SJSA1 (cell line): ENCODE measurements around the gene GPI. TPM values are rescaled to one million over a fixed set of nuclear protein-coding genes. Genes with fewer than 3 reads are reported as not detected.

Experiments used
- DNase-seq, 2 experiments: peaks; one replicate each; pipeline ENCODE4 v3.0.0-alpha.2; 2015 to 2020; ENCODE audit warnings: low spot score in 2 of 2, low read depth in 1 of 2
- H3K27ac ChIP-seq: fragments of 250-450 bp; sonication (Bioruptor Pico); 2 replicates; pipeline ENCODE4 v1.5.1; 2020; ENCODE audit warnings: mild to moderate bottlenecking, moderate library complexity
- H3K27me3 ChIP-seq: fragments of 250-450 bp; sonication (Bioruptor Pico); replicated peaks from 2 replicates; pipeline ENCODE4 v1.5.1; 2020; ENCODE audit warnings: mild to moderate bottlenecking, moderate library complexity
- H3K36me3 ChIP-seq: fragments of 250-450 bp; sonication (Bioruptor Pico); 2 replicates; pipeline ENCODE4 v1.5.1; 2020; ENCODE audit warnings: mild to moderate bottlenecking
- H3K4me1 ChIP-seq: fragments of 250-450 bp; sonication (Bioruptor Pico); replicated peaks from 2 replicates; pipeline ENCODE4 v1.6.1; 2021; ENCODE audit warnings: mild to moderate bottlenecking
- H3K4me3 ChIP-seq: fragments of 250-450 bp; sonication (Bioruptor Pico); 2 replicates; pipeline ENCODE4 v1.5.1; 2020; ENCODE audit warnings: mild to moderate bottlenecking
- H3K9me3 ChIP-seq: fragments of 250-450 bp; sonication (Bioruptor Pico); replicated peaks from 2 replicates; pipeline ENCODE4 v1.5.1; 2020; ENCODE audit warnings: mild to moderate bottlenecking
- total RNA-seq: library from RNA; depleted of rRNA; stranded (reverse); fragments of >200 nt; shearing (Covaris generic); gene quantifications from 2 replicates; pipeline ENCODE4 v1.2.3, GENCODE V29; 2014; rRNA removed

The GPI gene
- 64.0 and 88.8 TPM in 2 replicates for total RNA-seq

DNA sequence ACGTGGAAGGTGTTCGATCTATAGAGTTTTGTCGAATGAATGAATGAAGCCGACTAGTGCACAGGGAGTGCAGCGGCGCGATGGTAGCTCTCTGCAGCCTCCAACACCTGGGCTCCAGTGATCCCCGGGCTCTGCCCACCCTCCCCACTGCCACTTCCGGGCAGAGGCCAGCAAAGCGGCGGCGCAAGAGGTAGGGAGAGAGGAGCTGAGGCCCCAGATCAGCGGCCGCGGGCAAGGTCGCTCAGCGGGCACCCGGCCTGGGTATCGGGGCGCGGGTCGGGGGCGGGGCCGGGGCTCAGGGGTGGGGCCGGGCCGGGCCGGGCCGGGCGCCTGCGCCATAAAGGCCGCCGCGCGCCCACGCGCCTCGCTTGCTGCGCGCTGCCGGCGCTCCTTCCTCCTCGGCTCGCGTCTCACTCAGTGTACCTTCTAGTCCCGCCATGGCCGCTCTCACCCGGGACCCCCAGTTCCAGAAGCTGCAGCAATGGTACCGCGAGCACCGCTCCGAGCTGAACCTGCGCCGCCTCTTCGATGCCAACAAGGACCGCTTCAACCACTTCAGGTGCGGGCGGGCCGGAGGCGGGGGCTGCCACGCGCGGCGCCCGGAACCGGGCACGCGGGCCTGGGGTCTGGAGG, at the start of gene GPI:
Gene GPI (plus strand): TSS at position 367 of the 633 bp plus-strand sequence. CDS start 71 bp downstream, at position 438.
- Histone ChIP-seq H3K9me3 (0 out of 2 replicates have a peak, but pooled peaks cover 2% of the 10 kb centered on the region), H3K36me3 (peaks cover 38% of the 10 kb centered on the region), H3K4me1 (peaks cover 10% of the 10 kb centered on the region), H3K4me3 (peak within 1 kb of the TSS; percentile 80), H3K27ac (0 out of 2 replicates have a peak within 1 kb of the TSS, but pooled peaks have one; percentile 12), H3K27me3 (no peaks in the 10 kb centered on the region)
- DNase-seq, result peak in 1 of 2 experiments; percentile 30

DNA sequence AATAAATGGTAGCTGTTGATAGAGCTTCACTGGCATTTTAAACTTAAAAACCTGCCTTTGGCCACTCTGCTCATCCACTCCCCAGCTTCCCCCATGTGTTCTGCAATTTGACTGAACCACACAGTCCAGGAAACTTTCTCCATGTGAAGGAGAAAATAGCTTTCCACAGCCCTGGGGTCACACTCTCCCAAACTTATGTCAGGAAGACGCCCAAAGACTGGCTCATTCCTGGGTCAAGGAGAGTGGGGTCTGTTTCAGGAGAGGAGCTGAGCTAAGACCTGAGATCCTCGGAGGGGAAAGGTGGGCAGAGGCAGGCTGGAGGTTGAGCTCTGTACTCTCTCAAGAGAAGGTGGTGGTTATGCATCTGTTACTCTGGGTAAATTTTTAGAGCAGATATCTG, 48.7 kb upstream of the GPI start:
- H3K4me3 ChIP-seq, result no peak overlapping the region
- H3K4me1 ChIP-seq, result peaks cover 38% of the 10 kb centered on the region
- no peak overlapping the region for H3K27ac ChIP-seq
- peaks cover 30% of the 10 kb centered on the region for H3K36me3 ChIP-seq
- no peaks in the 10 kb centered on the region for H3K27me3 ChIP-seq
- H3K9me3 ChIP-seq, result no peaks in the 10 kb centered on the region; the same call in 1 of the 2 replicates
- no peak for DNase-seq

DNA sequence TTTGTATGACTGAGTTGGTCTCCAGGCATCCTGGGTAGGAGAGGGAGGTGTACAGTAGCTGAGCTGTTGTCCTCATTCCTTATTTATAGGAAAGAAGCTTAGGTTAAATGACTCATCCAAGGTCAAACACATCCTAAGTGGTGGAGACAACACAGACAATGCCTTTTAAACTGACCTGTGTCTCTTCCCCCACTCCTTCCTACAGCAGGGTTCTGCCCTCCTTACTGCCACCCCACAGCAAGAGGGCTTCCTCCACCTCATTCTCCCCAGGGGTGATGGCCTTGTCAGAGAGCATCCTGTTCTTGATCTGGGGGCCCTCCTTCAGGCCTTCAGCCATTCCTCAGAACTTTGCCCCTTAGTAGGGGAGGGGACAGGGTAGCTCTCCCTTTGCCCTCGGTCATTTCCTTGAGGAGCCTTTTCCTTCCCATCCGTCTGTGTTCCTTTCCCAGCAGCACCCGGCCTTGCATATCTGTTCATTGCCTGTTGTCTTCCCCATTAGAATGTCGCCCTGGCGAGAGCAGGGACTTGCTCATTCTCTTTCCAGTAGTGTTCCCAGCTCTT, 48.2 kb upstream of the GPI start:
- Histone ChIP-seq H3K9me3 (no peaks in the 10 kb centered on the region; the same call in 1 of the 2 replicates), H3K36me3 (peaks cover 33% of the 10 kb centered on the region), H3K27ac (no peak overlapping the region), H3K4me1 (peaks cover 38% of the 10 kb centered on the region), H3K27me3 (no peaks in the 10 kb centered on the region), H3K4me3 (no peak overlapping the region)
- DNase-seq, result peak in 1 of 2 experiments; percentile 16

DNA sequence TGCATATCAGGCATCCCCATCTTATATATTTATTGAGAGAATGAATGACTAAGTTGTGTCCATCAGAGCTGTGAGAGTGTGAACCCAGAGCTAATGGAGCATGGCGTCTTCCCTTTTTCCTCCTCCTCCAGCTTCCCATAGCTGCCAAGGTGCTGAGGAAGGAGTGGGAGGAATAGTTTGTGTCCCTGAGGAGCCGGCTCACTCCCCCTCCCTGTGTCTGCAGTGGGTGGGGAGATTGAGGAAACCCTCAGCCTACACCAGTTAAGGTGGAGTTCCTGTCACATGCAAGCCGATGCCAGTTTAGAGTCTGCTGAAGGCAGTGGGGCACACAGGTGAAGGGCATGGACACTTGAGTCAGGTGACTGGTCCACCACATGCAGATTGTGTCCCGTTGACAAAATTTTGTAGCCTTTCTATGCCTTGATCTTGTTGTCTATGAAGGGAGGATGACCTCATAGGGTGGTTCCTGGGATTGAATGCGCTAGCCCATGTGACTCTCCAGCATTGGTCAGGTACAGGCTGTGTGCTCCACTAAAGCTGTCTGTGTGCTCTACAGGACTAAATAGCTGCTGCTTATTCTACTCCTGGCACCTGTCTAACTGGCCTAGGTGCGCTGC, 47.6 kb upstream of the GPI start:
- Histone ChIP-seq H3K9me3 (no peaks in the 10 kb centered on the region; the same call in 1 of the 2 replicates), H3K4me3 (no peak overlapping the region), H3K27me3 (no peaks in the 10 kb centered on the region), H3K27ac (no peak overlapping the region), H3K36me3 (peaks cover 35% of the 10 kb centered on the region), H3K4me1 (peaks cover 38% of the 10 kb centered on the region)
- no peak for DNase-seq

DNA sequence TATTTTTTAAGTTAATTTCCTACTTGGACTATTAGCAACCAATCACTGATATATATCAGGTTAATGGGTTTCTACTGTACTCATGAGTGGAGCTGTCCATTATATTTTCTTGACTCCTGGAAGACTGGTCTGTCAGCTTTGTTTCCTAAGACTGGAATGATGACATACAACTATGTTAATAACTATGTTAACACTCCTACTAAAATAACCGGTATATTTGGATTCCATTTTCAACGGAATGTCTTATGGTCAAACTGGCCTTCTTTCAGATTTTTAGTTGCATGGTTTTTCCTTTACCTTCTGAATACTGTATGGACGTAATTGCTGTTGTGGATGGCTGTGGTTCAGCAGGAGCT, 45.8 kb upstream of the GPI start:
- Histone ChIP-seq H3K9me3 (no peaks in the 10 kb centered on the region; the same call in 1 of the 2 replicates), H3K36me3 (peaks cover 42% of the 10 kb centered on the region), H3K27ac (no peak overlapping the region), H3K4me1 (peaks cover 38% of the 10 kb centered on the region), H3K4me3 (no peak overlapping the region), H3K27me3 (no peaks in the 10 kb centered on the region)
- no peak for DNase-seq

DNA sequence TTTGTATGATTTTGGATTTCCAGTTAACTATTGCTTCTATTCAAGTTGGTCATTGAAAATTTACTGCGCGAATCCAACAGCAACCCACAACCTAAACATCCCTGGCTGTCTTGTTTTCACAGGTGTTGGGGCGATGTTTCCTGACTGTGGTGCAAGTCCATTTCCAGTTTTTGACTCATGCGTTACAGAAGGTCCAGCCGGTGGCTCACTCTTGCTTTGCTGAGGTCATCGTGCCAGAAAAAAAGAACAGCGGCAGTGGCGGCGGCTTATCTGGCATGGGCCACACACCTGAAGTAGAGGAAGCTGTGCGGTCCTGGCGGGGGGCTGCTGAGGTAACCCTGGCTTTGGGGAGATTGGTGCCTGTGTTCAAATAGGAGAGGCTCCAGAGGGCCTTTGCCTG, 45.2 kb upstream of the GPI start:
- no peaks in the 10 kb centered on the region; the same call in 1 of the 2 replicates for H3K9me3 ChIP-seq
- H3K36me3 ChIP-seq, result peaks cover 39% of the 10 kb centered on the region
- no peak overlapping the region for H3K27ac ChIP-seq
- no peaks in the 10 kb centered on the region for H3K27me3 ChIP-seq
- peaks cover 38% of the 10 kb centered on the region for H3K4me1 ChIP-seq
- H3K4me3 ChIP-seq, result no peak overlapping the region
- no peak for DNase-seq

DNA sequence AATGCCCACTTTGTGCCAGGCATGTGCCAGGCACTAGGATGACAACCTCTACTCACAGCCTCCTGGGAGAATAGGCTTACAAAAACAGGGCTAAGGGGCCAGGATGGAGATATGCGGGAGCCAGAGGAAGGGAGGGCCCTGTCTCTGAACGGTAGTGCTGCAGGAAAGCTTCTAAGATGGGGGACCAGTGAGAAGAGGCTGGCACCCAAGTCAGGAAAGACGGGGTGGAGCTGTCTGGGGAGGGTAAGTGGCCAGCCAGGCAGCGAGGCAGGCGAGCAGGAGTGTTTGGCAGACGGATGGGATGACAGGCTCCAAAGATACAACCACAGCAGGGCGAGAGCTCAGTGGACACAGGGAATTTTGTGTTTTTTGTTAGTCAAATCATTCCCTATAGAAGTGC, 44.7 kb upstream of the GPI start:
- no peak for DNase-seq
- Histone ChIP-seq H3K27me3 (no peaks in the 10 kb centered on the region), H3K36me3 (peaks cover 40% of the 10 kb centered on the region), H3K4me1 (peaks cover 38% of the 10 kb centered on the region), H3K27ac (no peak overlapping the region), H3K9me3 (no peaks in the 10 kb centered on the region; the same call in 1 of the 2 replicates), H3K4me3 (no peak overlapping the region)

DNA sequence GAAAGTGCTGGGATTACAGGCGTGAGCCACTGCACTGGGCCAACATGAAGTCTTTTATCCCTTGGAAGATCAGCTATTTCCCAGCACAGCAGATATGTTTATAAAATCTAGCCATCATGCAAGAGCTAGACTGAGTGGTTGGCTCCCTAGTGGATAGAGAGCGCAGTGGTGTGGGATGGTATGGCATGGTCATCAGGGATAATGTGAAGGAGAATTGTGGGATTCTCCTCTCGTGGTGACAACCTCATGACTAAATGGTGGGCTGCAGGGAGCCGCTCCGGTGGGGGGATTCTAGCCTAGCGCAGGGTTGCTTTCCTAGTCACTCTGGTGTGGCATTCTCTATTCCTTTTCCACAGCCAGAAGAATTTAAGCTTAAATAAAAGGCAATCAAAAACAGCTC, 43.3 kb upstream of the GPI start:
- no peaks in the 10 kb centered on the region for H3K9me3 ChIP-seq
- peaks cover 44% of the 10 kb centered on the region for H3K36me3 ChIP-seq
- no peak for DNase-seq
- H3K27me3 ChIP-seq, result no peaks in the 10 kb centered on the region
- no peak overlapping the region for H3K27ac ChIP-seq
- H3K4me1 ChIP-seq, result peaks cover 36% of the 10 kb centered on the region
- no peak overlapping the region for H3K4me3 ChIP-seq

DNA sequence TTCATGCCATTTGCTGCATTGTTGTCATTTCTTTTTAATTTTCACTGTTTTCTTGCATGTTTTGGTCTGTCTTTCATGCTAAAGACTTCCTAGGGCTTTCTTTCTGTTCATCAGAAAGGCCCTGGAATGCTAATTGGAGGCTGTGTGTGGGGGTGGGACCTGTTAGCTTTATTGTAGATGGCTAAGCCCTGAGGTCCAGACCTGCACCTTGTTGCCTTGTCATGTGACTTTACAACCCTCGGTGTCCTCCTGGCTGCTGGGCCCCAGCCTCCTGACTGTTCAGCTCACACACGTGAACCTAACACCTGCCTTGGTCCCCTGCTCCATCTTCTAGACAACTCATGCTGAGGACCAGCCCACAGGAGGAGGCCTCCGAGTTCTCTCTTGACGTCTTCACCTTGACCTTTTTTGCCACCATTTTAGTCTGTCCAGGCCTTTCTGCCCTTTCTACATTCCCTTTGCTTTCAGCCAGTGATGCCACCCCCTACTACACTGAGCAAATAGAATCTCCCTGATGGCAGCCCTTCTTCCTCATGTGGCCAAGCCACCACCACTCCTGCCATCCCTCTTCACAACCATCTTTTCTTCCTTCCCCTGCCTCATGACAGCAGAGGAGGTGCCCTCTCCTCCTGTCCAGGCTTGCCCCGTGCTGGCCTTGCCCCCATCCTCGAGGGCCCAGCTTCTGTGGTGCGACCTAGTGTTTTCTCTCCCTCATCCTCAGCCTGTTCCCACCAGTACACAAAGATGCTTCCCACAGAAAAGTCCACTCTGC, 41.4 kb upstream of the GPI start:
- Histone ChIP-seq H3K4me1 (peaks cover 17% of the 10 kb centered on the region), H3K27ac (no peak overlapping the region), H3K36me3 (peaks cover 56% of the 10 kb centered on the region), H3K4me3 (no peak overlapping the region), H3K27me3 (no peaks in the 10 kb centered on the region), H3K9me3 (no peaks in the 10 kb centered on the region)
- no peak for DNase-seq

DNA sequence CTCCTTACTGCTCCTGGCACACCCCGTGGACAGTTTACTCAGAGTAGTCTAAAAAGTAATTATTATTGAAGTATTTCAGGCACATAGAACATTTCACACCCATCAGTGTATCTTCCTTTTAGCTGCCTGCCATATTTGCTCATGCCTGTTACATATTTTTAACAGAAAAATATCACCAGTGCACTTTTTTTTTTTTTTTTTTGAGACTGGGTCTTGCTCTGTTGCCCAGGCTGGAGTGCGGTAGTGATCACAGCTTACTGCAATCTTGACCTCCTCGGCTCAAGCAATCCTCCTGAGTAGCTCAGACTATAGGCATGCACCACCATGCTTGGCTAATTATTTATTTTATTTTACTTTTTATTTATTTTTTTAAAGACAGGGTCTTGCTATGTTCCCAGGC, 40.7 kb upstream of the GPI start:
- H3K36me3 ChIP-seq, result peaks cover 62% of the 10 kb centered on the region
- no peak overlapping the region for H3K27ac ChIP-seq
- H3K9me3 ChIP-seq, result no peaks in the 10 kb centered on the region
- no peak for DNase-seq
- no peaks in the 10 kb centered on the region for H3K27me3 ChIP-seq
- H3K4me1 ChIP-seq, result peaks cover 14% of the 10 kb centered on the region
- H3K4me3 ChIP-seq, result no peak overlapping the region

DNA sequence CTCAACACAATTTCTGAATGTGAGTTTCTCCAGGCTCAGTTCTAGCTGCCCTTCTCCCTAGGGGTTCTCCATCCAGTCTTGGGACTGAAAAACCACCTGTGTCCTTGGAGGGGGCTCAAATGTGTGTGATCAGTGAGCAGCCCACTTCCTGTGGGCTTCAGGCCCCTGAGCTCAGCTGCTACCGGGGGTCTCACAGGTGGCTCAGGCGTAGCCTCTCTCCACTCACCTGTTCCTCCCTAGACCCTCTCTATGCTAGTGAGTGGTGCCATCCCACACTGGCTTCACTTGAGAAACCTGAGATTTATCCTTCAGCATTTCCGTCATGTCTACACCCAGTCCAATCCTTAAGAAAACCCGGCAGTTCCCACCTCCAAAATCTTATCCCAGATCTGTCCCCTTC, 39.8 kb upstream of the GPI start:
- Histone ChIP-seq H3K4me1 (0 out of 2 replicates have a peak, but pooled peaks cover 6% of the 10 kb centered on the region), H3K27ac (no peak overlapping the region), H3K27me3 (no peaks in the 10 kb centered on the region), H3K4me3 (no peak overlapping the region), H3K9me3 (no peaks in the 10 kb centered on the region), H3K36me3 (peaks cover 62% of the 10 kb centered on the region)
- DNase-seq, result no peak

DNA sequence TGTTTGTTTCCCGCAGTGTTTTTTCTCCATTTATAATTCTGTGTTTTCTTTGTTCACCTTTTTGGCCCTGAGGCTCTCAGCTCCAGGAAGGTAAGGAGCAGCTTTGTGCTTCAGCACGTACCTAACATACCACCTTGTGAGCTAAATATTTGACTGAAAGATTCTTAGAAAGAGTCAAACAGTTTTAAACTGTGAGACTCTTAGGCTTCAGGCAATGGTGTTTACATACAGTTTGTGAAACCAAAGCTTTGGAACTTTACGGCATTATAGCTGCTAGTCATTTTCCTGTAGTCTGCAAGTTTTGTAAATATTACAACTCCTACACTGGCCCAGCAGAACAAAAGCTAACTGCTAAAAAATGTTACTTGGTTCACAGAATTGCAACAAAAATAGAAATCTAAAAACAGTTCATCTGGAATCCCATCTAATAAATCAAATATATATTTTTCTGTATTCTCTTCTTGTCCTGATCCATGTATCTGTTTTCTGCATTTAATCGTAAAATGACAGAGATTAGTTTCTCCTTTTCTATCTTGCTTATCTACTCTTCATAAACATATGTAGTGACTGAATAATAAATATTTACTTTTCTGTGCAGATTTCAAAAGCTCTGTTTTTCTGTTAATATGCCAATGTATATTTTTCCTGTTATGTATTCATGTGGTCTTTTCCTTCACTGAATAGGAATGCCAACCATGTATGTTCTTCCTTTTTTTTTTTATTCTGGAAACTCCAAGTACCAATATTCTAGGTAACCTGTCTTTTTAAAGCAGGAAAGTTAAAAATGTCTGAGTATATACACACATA, 38.8 kb upstream of the GPI start:
- H3K27ac ChIP-seq, result no peak overlapping the region

DNA sequence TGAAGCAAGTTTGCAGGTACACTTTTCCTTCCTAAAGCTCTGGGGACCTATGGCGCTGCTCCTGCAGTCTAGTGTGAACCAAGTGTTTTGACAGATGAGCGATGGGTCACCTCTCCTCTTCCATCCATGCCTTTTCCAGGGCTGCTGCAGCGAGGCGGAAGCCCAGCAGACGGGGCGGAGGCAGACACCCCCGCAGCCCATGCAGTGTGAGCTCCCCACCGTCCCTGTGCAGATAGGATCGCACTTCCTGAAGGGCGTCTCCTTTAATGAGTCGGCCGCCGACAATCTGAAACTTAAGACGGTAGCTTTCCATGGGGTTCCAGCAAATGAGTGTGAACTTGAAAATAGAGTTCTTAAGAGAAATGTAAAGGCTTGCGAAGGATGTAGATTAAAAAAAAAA, 37.1 kb upstream of the GPI start:
- H3K4me3 ChIP-seq, result no peak overlapping the region
- H3K27ac ChIP-seq, result no peak overlapping the region
- H3K9me3 ChIP-seq, result no peaks in the 10 kb centered on the region
- 0 out of 2 replicates have a peak, but pooled peaks cover 6% of the 10 kb centered on the region for H3K4me1 ChIP-seq
- no peaks in the 10 kb centered on the region for H3K27me3 ChIP-seq
- H3K36me3 ChIP-seq, result peaks cover 77% of the 10 kb centered on the region
- DNase-seq, result no peak

More for the DNA sequence above, 38.8 kb upstream of the GPI start:
- H3K9me3 ChIP-seq, result no peaks in the 10 kb centered on the region
- DNase-seq, result no peak
- H3K4me1 ChIP-seq, result 0 out of 2 replicates have a peak, but pooled peaks cover 6% of the 10 kb centered on the region
- H3K36me3 ChIP-seq, result peaks cover 68% of the 10 kb centered on the region
- H3K27me3 ChIP-seq, result no peaks in the 10 kb centered on the region
- H3K4me3 ChIP-seq, result no peak overlapping the region
